GM21390 (cell line): Measurements from ENCODE around the gene FSCN2.
A peak's percentile ranks its signal among the peaks of the same experiment; 100 is the strongest.

Source experiments
- ATAC-seq: cut with Tn5 transposase; IDR thresholded peaks from one replicate; pipeline ENCODE4 v1.9.1; 2021; ENCODE audit not compliant: unreplicated experiment

FSCN2 gene

GRCh38 chr17:81552244-81553017 is 24.3 kb downstream of the FSCN2 start, which contains the start of gene FAAP100:
FAAP100 (minus strand) TSS chr17:81552353; CDS start chr17:81552330, 23 bp downstream.
- ATAC-seq, result peak; percentile 42

DNA sequence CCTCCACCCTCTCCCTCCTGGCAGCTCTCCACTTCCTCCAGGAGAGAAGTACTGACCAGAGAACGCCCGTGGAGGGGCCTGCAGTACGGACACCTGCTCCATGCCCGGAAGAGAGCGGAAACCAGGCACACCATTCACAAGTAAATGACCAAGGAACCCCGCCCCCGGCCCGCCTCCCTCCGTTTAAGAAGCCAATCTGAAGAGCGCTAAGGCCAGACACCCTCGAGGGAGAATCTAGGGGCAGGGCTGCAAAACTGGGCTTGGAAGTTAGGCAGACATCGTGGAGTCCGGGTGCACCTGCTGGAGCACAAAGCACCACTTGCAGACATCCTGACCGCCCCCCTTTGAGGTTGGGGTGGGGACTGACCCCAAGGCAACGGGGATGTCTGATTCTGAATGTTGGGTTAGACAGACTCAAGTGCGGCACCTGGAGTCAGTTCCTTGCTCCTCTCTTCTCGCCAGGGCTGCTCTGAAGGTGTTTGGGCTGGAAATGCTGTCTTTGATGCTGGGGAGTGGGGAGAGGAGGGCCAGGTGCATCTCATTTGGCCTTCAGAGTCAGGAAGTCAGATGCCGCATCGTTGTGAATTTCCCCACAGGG is 24.9 kb downstream of the FSCN2 start:
- ATAC-seq, result peak; percentile 30

DNA sequence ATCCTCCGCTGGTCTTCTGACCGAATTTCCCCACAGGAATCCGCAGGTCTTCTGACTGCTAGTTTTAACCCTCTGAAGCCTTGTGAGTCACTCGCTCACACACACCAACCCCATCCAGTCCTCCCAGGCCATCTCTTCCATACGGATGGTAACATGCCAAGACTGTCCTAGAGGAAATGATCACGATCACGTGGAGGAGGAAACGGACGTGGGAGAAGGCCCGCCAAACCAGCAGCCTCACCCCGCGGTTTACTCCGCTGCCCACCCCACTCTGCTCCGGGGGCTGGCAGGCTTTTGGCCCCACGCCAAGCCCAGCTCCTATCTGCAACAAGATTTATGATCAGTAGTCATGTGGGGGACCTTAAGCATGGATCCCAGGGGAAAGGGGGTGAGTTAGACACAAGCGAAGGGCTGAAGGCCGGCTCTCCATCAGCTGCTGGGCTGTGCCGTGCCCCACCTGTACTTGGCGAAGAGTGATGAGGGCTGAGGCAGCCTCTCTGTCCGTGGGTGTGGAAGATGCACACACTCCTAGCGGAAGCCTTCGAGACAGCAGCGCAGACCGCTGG is 25.5 kb downstream of the FSCN2 start:
- ATAC-seq, result no peak

GRCh38 chr17:81556175-81556691 is 28.1 kb downstream of the FSCN2 start:
- ATAC-seq, result no peak

DNA sequence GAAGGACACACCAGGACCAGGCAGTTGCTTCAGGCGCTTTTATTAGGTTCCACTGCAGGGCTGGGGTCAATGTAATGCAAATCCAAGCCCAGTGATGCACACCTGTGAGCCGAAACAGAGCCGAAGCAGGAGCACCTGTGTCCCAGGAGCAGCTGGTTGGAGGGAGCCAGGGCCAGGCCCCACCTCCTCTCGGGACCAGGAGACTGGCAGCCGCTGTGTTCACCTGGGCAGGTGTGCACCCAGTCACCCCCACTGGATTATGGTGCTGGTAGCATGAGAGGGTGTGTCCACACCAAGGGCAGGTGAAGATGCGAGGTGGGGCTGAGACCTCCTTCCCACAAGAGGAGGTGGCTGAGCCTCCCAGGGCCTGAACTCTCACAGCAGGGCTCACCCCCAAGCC is 28.7 kb downstream of the FSCN2 start:
- no peak for ATAC-seq

- ATAC-seq, result no peak
Measured at GRCh38 chr17:81557276-81558114, 29.3 kb downstream of the FSCN2 start.

- no peak for ATAC-seq
Measured at GRCh38 chr17:81558115-81558468, 29.9 kb downstream of the FSCN2 start.

- ATAC-seq, result no peak
Measured at GRCh38 chr17:81558941-81559806, 31.0 kb downstream of the FSCN2 start.

- ATAC-seq, result no peak
Measured at GRCh38 chr17:81561494-81561885, 33.3 kb downstream of the FSCN2 start.

- ATAC-seq, result no peak
Measured at GRCh38 chr17:81563861-81564586, 35.8 kb downstream of the FSCN2 start.

GRCh38 chr17:81564778-81565177 is 36.6 kb downstream of the FSCN2 start:
- no peak for ATAC-seq

DNA sequence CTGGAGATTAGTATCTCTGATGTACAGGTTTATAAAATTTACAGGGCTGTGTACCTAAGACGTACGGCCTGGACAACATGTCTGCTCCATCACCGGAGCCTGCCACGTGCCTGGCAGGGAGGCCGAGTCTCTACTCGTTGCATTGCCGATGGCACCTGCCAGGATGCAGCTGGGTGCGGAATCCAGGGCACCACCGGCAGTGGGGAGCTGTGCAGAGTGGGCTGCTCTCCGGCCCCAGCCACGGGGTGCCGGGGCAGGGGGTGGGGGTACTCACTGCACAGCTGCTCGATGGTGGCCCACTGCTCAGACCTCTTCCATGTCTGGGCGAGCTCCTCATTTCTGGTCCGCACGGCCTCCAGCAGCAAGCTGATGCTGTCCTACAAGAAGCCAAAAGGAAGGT is 37.1 kb downstream of the FSCN2 start:
- ATAC-seq, result no peak

- ATAC-seq, result no peak
Measured at GRCh38 chr17:81566461-81567126, 38.4 kb downstream of the FSCN2 start.

DNA sequence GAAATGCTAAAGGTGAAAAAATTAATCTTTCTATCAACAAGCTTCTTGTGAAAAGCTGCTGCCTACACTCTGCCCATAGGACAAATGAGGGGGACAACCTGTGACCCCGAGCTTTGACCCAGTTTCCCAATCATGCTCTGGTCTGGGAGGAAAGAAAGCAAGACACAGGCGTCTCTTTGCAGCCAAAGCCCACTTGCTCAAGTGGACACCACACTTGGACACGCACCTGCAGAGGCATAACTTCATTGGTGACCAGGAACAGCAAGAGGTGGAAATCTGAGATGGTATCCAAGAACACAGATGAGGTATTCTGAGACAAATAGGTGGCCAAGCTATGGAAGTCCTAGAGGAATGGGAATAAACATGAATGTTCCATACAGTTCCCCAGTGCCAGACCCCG is 39.0 kb downstream of the FSCN2 start:
- ATAC-seq, result no peak

DNA sequence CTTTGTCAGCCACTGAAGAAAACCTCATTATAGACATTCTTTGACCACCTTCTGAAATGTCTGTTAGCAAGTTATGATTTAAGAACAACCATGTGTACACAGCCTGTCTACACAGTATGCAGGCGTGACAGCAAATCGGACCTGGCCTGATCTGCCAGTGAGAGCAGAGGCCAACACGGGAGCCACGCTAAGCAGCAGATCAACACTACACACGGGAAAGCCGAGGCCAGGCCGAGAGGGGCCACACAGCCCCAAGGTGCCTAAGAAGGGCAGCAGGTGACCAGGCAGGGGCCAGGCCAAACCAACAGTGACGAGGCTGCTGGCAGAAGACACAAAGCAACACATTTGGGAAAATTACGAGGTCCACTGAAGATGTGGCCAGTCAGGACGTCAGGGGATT is 40.2 kb downstream of the FSCN2 start:
- ATAC-seq, result no peak

DNA sequence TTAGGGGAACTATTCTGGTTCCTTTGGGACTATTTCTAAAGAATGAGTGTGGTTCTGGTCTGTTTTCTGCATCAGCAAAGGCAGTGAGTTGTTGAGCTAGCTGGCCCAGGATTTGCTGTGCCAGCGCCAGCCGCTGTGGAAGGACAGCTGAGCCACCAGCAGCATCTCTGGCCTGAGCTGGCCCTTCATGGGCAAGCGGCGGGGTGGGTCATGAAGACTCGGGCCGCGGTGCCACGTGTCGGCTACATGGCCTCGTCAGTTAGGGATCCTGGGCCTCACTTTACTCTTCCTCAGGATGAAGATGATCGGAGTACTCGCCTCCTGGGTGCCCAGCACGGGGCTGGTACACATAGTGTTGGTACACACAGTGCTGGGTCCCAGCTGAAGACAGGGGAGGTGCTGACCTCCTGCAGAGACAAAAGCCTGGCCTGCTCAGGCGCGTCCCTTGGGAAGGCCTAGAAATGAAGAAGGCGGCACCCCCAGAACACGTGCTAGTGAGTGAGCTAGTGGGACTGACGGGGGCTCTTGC is 41.9 kb downstream of the FSCN2 start:
- ATAC-seq, result no peak

- ATAC-seq, result no peak
Measured at GRCh38 chr17:81570964-81571363, 42.8 kb downstream of the FSCN2 start.

DNA sequence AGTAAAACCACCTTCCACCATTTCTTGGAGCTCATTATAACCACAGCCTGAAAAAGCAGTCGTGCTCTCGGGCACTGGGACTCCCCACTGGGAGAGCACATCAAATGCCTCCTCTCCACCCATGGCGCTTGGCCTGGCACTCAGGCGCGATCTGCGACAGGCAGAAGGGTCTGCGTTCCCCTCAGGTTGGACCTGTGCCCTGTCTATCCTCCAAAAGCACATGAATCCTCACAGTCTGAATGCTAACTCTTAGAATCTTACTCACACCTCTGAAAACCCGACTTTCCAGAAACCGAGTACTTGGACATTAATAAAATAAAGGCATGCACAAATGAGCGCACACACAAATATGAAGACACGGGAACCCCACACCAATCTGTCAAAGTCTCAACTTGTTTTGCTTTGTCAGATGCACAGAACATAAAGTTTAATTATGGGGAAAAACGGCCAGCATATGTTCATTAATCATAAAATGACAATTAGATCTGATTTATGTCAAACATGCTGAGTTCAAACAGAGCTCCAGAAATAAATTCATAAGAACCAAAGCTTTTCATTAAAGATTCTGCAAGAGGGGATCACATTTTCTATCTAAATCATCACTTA is 44.5 kb downstream of the FSCN2 start:
- ATAC-seq, result no peak
